GM21717 (cell line): ENCODE measurements around the gene NPLOC4.
"Not testable (repeated sequence)": the region's sequence is repeated elsewhere in the genome, so short reads cannot be mapped to it uniquely, and the experiment has no call there.

Source experiments
- ATAC-seq: cut with Tn5 transposase; IDR thresholded peaks from one replicate; pipeline ENCODE4 v1.9.1; 2021; ENCODE audit warnings: mild to moderate bottlenecking, moderate library complexity; ENCODE audit not compliant: unreplicated experiment

Gene NPLOC4

GRCh38 chr17:81535480-81536298 lies 101.2 kb downstream of the NPLOC4 start:
- no peak for ATAC-seq

- no peak for ATAC-seq
Observed at GRCh38 chr17:81535007-81535328, 101.9 kb downstream of the NPLOC4 start.

GRCh38 chr17:81534157-81535006 lies 102.5 kb downstream of the NPLOC4 start:
- ATAC-seq = no peak

GRCh38 chr17:81533339-81534141 lies 103.4 kb downstream of the NPLOC4 start:
- ATAC-seq = no peak

- no peak for ATAC-seq
Observed at GRCh38 chr17:81532490-81533287, 104.2 kb downstream of the NPLOC4 start.

- not testable (repeated sequence) for ATAC-seq
Observed at GRCh38 chr17:81531998-81532404, 104.9 kb downstream of the NPLOC4 start.

GRCh38 chr17:81531013-81531412 lies 105.9 kb downstream of the NPLOC4 start:
- ATAC-seq = not testable (repeated sequence)

GRCh38 chr17:81529437-81529803 lies 107.5 kb downstream of the NPLOC4 start:
- no peak for ATAC-seq

GRCh38 chr17:81528651-81529436 lies 108.1 kb downstream of the NPLOC4 start:
- no peak for ATAC-seq

GRCh38 chr17:81528384-81528650 lies 108.6 kb downstream of the NPLOC4 start:
- ATAC-seq = no peak

GRCh38 chr17:81527591-81528383 lies 109.1 kb downstream of the NPLOC4 start, which contains the start of gene FSCN2:
TSS of gene FSCN2 (plus strand) at chr17:81528377. CDS start at chr17:81528532, 155 bp downstream.
- ATAC-seq = no peak

- no peak for ATAC-seq
Observed at GRCh38 chr17:81526662-81527571, 110.0 kb downstream of the NPLOC4 start.

- ATAC-seq = no peak
Observed at GRCh38 chr17:81524865-81525159, 112.1 kb downstream of the NPLOC4 start.

- no peak for ATAC-seq
Observed at GRCh38 chr17:81524039-81524864, 112.7 kb downstream of the NPLOC4 start.

- ATAC-seq = no peak
Observed at GRCh38 chr17:81523402-81524038, 113.4 kb downstream of the NPLOC4 start.

GRCh38 chr17:81522491-81523401 lies 114.2 kb downstream of the NPLOC4 start:
- ATAC-seq = no peak
